ENCODE measurements around the gene NTSR1.

DNA sequence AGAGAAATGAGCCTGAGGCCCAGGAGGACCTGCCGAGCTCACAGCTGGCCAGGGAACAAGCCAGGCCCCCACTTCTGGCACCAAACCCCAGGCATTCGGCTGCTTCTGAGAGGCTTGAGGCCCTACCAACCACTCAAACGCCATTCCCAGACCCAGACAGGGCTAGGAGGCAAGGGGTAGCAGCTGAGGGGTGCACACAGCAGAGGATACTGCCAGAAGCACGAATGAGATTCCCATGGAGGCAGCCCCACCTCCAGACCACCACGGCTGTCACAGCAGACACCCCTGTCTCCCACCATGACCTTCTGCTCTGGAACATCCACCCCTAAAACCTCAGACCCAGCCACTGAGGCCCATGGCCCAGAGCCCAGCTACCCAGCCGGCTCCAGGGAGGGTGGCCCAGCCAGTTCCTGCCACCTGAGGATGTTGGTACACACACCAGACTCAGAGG is 36.1 kb downstream of the NTSR1 start:
- TF ChIP-seq, protein P1, sequence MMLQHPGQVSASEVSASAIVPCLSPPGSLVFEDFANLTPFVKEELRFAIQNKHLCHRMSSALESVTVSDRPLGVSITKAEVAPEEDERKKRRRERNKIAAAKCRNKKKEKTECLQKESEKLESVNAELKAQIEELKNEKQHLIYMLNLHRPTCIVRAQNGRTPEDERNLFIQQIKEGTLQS (IDR thresholded peaks at IDR 0.05) = no peak
- TF ChIP-seq, protein P2, sequence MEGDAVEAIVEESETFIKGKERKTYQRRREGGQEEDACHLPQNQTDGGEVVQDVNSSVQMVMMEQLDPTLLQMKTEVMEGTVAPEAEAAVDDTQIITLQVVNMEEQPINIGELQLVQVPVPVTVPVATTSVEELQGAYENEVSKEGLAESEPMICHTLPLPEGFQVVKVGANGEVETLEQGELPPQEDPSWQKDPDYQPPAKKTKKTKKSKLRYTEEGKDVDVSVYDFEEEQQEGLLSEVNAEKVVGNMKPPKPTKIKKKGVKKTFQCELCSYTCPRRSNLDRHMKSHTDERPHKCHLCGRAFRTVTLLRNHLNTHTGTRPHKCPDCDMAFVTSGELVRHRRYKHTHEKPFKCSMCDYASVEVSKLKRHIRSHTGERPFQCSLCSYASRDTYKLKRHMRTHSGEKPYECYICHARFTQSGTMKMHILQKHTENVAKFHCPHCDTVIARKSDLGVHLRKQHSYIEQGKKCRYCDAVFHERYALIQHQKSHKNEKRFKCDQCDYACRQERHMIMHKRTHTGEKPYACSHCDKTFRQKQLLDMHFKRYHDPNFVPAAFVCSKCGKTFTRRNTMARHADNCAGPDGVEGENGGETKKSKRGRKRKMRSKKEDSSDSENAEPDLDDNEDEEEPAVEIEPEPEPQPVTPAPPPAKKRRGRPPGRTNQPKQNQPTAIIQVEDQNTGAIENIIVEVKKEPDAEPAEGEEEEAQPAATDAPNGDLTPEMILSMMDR (IDR thresholded peaks at IDR 0.05; ENCODE audit: low read depth, low read length, missing input control) = no peak
- no peak for TF ChIP-seq TAF1 (conservative IDR thresholded peaks at IDR 0.05)
- TF ChIP-seq EGR1 (IDR thresholded peaks at IDR 0.05; ENCODE audit: low read depth in 2 of 2) = no peak
- no peak for TF ChIP-seq GABPA (IDR thresholded peaks at IDR 0.05 in 1 of 2, conservative IDR thresholded peaks at IDR 0.05 in 1 of 2)
- TF ChIP-seq NR2F2 (IDR thresholded peaks at IDR 0.05) = no peak
- TF ChIP-seq, protein P3, sequence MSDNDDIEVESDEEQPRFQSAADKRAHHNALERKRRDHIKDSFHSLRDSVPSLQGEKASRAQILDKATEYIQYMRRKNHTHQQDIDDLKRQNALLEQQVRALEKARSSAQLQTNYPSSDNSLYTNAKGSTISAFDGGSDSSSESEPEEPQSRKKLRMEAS (IDR thresholded peaks at IDR 0.05) = no peak
- TF ChIP-seq JUND (IDR thresholded peaks at IDR 0.05) = no peak
- TF ChIP-seq RXRA (IDR thresholded peaks at IDR 0.05) = no peak
- TF ChIP-seq, protein P4, sequence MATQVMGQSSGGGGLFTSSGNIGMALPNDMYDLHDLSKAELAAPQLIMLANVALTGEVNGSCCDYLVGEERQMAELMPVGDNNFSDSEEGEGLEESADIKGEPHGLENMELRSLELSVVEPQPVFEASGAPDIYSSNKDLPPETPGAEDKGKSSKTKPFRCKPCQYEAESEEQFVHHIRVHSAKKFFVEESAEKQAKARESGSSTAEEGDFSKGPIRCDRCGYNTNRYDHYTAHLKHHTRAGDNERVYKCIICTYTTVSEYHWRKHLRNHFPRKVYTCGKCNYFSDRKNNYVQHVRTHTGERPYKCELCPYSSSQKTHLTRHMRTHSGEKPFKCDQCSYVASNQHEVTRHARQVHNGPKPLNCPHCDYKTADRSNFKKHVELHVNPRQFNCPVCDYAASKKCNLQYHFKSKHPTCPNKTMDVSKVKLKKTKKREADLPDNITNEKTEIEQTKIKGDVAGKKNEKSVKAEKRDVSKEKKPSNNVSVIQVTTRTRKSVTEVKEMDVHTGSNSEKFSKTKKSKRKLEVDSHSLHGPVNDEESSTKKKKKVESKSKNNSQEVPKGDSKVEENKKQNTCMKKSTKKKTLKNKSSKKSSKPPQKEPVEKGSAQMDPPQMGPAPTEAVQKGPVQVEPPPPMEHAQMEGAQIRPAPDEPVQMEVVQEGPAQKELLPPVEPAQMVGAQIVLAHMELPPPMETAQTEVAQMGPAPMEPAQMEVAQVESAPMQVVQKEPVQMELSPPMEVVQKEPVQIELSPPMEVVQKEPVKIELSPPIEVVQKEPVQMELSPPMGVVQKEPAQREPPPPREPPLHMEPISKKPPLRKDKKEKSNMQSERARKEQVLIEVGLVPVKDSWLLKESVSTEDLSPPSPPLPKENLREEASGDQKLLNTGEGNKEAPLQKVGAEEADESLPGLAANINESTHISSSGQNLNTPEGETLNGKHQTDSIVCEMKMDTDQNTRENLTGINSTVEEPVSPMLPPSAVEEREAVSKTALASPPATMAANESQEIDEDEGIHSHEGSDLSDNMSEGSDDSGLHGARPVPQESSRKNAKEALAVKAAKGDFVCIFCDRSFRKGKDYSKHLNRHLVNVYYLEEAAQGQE (IDR thresholded peaks at IDR 0.05) = no peak
- TF ChIP-seq SP1 (IDR thresholded peaks at IDR 0.05) = no peak
- no peak for TF ChIP-seq RAD21 (IDR thresholded peaks at IDR 0.05)
- TF ChIP-seq, protein P5, sequence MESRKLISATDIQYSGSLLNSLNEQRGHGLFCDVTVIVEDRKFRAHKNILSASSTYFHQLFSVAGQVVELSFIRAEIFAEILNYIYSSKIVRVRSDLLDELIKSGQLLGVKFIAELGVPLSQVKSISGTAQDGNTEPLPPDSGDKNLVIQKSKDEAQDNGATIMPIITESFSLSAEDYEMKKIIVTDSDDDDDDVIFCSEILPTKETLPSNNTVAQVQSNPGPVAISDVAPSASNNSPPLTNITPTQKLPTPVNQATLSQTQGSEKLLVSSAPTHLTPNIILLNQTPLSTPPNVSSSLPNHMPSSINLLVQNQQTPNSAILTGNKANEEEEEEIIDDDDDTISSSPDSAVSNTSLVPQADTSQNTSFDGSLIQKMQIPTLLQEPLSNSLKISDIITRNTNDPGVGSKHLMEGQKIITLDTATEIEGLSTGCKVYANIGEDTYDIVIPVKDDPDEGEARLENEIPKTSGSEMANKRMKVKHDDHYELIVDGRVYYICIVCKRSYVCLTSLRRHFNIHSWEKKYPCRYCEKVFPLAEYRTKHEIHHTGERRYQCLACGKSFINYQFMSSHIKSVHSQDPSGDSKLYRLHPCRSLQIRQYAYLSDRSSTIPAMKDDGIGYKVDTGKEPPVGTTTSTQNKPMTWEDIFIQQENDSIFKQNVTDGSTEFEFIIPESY (IDR thresholded peaks at IDR 0.05) = no peak
